Right hindlimb (tissue), 1 donor: Measurements from ENCODE around the gene NFIA.

Experiments used
- DNase-seq: peaks from one replicate; pipeline ENCODE4 v3.0.0-alpha.2; 2018

The NFIA gene

DNA sequence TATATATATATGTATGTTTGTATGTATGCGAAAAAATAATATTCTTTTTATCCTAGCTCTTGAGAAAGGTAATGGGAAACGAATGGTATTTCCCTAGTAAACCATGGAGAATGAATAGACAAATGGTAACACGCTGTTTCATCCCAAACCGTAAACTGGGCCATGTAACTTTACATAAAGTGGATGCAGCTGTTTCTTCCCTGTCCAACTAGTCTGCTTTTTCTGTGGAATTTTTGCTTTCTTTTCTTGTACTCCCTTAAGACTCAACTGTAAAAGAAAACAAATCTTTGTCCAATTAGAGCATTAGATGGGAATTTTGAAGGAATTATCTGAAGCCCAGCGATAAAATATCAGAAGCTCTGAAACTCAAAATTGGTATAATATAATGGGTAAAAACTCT lies 198.1 kb downstream of the NFIA start:
- DNase-seq, result no peak

DNA sequence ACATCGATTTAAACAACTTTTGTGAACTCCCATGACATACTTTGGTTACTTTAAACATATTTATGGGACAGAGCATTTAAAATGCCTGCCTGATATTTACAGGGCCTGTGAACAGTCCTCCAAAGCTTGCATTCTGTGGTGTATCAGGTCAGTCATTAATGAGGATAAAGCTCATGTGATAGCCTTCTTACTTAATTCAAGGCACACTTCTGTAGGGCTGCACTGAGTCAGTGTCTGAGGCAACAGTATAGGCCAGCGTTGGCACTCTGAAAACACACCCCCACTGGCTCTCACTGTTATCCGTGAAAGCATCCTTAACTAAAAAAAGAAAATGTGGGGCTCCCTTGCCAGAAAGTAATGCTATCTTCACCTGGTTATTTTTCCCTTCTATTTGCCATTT lies 200.0 kb downstream of the NFIA start:
- no peak for DNase-seq

DNA sequence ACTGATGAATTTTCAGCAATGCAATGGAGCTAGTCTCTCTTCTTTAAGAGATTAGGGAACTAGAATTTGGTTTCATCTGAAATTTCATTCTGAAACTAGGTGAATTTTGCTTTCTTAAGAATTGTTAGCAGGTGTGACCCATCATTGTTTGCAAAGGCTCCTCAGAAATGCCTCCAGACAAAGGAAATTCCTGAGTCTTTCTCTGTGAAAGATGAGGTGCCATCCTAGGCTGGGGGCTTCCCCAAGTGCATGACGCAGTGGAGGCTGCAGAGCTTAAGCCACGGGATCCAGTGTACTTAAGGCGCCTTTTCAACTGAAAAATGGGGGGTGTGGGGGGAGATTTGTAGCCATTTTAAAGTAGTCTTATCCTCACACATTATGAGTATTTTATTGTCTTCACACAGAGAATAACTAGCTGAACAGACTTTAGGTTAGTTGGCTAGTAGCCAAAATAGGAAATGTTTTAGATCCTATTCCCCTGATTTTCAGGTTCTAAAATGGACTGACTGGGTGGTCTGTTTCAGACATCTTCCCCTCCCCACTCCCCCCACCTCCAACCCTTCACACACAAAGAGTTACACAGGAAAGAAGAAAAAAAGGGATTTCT lies 202.0 kb downstream of the NFIA start:
- no peak for DNase-seq

DNA sequence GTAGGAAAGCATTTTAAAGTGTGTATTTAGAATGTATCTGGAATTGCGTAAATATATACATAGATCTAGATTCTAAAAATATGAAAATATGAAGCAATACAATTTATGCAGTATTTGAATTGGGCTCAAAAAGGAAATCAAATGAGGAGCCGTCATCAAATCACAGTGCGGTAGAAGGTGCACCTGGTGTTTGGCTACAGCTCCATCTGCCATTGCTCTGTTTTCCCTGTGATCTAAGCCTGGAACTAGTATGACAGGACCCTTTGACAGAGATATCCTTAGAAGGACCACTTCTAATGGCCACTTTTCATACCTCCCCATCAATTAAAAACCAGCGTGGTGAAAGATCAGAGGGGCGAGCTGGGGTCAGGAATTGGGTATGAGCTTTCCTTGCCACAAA lies 202.6 kb downstream of the NFIA start:
- DNase-seq, result no peak

DNA sequence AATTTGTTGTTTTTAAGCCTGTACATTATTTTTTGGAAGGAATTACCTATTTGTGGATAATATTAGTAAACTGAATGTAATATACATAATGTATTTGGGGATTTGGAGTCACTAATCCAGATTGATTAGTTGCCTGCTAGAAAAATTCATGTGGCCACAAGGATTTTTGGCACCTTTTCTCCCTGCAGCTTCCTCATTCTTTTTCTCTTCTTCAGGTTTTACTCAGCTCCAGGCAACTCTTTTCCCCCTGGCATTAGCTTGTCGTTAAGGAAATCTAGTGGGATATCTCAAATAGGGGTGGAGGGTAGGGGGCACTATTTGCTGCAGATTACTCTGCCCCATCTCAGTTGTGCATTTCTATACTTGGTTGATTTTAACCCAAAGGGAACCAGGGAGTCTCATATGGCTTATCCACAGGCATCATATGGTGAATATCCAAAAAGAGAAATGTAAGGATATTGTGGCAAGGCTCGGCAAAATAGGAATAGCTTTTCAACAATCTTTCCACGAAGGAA lies 203.1 kb downstream of the NFIA start:
- no peak for DNase-seq

DNA sequence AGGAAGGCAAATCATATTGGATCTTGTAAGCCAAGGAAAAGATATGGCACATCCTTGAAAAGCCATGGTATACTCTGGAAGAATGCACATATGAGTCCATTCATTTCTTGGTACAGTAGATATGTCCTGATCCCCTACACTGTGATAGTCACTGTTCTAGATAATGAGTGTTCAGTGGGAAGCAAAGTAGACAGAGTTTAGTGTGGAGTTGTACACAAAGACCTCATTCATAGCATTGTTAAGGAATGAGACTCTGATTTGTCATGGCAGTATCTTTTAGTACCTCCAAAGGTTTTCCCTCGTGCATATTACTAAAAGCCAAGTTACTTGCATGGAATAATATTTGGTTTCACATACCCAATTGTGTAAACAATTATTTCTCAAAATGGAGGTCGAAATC lies 204.7 kb downstream of the NFIA start:
- no peak for DNase-seq

DNA sequence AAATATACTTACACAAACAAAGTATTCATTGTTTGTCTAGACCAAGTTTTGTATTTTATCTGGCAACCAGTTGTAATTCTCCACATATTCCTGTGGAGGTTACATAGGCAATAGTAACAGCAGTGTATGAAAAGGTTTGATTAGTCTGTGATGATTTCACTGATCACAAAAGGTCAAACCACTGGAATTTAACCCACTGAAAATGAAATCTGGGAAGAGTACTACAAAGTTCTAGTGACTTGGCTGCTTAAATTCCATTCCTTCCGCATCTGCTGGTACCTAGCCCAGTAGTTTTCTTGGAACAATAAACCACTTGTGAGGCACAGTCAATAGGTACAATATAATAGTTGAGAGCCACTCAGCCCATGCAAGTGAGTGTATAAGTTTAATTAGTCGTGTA lies 205.4 kb downstream of the NFIA start:
- no peak for DNase-seq

DNA sequence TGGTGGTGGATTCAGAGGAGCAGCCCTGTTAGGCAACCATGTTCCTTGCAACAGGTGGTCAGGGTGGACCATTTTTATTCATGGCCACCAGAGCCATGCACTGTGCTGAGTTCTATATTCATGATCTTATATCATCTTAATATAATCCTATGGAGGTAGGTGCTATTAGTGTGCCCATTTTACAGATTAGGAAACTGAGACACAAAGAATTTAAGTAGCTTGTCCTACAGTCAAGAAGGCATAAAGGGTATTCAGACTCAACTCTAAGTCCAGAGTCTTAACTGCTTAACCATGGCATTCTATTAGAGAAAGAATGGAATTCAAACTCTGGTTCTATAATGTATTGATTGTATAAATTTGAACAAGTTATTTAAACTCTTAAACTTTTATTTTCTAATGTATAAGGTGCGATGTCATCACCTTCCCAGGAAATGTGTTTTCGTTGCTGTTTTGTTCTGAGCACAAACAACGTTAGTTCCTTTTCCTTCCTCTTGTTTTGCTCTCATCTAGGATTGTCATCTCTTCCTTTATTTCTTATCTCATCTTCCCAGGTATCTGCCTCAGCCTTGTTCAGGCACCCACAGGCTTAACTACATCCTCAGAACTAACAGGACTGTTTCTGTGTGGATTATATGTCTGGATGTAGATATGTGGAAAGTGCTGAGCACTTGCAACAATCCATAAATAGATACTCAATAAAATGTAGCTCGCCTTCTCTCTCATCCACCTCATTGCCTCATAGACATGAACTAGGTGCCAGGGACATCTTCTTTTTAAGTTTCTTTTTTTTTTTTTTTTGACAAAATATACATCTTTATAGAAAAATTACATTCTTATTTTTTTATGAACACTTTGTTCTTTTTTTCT lies 207.1 kb downstream of the NFIA start:
- DNase-seq, result no peak

DNA sequence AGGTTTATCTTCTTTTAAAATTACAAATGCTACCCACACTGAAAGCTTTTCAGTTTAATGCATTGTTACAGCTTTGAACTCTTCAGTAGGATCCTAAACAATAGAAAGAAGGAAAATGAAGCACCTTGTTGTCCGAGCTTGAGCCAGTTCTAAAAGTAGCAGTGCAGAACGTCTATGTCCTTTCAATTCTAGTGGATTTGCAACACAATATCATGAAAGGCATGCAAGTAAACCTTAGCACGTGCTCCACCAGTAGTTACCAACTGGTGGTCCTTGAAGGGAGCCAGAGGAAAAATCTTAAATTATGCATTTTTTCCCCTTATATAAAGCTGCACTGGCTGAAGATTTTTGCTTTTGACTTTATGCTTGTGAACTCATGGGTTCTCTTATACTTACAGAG lies 208.2 kb downstream of the NFIA start:
- DNase-seq, result no peak

DNA sequence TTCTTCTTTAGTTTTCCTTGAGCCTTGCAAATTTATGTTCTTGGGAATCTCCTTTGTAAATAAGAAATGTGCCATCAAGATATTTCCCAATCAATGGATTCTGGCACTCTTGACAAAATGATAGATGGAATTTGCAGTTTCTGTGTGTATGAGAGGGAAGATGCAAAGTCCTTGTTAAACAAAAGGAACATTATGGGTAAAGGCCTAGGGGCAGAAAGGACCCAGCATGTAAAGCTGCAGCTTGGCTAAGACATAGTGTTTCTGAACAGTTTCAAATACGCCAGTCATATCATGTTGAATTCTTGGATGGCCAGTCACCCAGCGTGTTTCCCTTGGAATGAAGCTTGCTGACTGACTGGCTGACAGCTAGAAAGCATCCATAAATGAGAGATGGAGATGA lies 210.8 kb downstream of the NFIA start:
- no peak for DNase-seq

DNA sequence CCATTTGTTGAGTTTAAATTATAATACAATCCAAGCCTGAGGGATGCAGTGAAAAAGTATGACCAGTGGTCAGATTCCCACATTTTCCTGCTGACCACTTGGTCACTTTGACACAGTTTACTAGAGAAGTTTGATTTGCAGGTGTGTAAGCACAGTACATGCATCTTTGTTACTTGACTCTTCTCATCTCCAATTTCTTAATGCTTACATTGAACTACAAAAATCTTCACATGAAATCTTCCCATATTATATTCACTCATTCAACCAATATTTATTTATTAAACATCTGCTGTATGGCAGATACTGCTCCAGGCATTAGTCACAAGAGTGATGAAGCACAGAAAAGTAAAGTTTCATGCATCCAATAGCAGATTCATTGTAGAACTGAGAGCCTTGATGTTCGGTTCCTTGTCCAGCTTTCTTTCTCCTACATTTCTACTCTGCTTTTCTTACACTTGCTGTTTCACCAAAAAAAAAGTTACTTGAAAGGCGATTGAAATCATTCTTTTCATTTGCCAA lies 211.7 kb downstream of the NFIA start:
- DNase-seq, result no peak

DNA sequence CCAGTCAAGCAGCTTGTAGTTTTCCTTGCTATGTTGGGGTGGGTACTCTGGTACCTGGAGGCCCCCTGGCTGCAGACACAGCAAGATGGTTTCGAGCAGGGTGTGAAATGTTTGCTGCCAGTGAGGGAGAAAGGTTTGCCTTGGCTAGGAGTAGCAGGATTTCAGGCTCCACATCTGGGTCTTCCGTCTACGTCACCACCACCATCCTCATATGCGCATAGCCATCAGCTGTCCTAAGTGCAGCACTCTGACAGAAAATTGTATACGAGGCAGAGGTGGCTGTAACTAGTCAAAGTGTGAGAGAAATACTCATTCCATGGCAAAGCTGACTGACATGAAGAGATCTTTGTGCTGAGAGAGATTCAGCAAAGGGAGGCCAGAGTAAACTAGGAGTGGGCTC lies 212.6 kb downstream of the NFIA start:
- no peak for DNase-seq

DNA sequence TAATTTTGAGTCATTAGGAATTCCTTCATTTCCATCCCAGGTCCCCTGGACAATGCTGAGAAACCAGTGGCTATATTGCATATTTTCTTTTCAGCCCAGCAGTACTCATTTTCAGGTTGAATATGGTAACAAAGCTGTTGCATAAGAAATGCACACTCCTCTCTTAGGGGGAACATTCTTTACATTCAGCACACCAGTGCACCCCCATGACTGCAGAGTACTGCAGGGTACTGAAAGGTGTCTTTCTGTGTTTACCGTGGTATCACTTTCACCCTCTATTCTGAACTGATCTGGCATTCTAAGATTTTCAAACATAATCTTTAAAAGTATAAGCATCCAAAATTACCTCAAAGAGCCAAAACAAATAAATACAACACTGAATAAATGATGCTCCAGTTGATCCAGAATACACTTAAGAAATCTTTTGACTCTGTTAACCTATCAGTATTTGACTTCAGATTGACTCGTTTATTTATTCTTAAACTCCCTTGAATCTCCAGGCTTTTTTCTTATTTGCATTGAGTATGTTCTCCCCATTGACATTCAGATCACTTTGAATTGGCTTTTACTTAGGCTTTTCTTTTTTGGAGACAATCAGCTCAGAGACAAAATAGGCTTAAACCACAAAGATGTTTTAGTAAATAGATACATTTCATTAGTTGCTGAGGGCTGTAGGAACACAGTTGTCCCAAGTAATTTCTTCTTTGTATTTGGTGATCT lies 213.6 kb downstream of the NFIA start:
- no peak for DNase-seq

DNA sequence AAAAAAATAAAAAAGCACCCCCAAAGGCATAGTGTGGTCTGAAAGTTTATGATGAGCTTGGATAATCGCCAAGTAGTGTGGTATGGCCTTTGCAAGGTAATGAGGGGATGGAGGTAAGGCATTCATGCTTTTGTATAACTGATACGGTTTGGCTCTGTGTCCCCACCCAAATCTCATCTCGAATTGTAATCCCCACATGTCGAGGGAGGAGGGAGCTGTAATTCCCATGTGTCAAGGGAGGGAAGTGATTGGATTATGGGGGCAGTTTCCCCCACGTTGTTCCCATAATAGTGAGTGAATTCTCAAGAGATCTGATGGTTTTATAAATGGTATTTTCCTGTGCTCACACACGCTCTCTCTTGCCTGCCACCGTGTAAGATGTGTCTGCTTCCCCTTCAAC lies 215.5 kb downstream of the NFIA start:
- no peak for DNase-seq

DNA sequence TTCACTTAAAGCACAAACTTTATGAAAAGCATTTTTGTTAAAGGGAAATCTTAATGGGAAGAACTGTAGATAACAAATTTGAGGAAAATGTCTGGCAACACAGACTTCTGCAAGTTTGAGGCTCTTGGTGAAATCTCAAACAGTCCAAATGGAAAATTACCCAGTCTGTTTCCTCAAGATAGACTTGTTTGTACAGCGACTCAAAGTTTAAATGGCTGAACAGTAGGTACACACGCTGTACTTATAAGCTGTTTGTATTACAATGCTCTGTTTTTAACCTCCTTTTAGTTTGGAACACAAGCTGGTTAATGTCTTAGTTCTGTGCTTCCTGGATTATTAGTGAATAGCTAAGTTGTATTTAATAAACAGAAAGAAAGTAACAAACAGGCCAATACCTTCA lies 217.1 kb downstream of the NFIA start:
- no peak for DNase-seq

DNA sequence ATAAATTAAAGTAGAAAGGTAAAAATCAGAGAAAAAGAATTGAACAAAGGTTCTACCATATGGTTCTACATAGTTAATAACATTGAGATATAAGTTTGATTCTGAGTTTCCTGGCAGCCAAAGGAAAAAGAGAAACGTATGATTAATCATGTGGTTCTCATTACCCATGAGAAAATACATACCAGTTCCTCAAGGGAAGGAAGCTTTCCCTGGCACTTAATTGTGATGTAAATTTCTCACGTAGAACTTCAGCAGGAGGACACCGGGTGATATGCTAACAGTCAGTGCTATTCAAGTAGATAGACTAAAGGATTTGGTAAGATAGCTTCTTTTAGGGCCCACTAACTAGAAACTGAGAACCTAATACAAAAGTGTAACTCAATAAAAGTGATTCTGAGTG lies 218.5 kb downstream of the NFIA start:
- no peak for DNase-seq

DNA sequence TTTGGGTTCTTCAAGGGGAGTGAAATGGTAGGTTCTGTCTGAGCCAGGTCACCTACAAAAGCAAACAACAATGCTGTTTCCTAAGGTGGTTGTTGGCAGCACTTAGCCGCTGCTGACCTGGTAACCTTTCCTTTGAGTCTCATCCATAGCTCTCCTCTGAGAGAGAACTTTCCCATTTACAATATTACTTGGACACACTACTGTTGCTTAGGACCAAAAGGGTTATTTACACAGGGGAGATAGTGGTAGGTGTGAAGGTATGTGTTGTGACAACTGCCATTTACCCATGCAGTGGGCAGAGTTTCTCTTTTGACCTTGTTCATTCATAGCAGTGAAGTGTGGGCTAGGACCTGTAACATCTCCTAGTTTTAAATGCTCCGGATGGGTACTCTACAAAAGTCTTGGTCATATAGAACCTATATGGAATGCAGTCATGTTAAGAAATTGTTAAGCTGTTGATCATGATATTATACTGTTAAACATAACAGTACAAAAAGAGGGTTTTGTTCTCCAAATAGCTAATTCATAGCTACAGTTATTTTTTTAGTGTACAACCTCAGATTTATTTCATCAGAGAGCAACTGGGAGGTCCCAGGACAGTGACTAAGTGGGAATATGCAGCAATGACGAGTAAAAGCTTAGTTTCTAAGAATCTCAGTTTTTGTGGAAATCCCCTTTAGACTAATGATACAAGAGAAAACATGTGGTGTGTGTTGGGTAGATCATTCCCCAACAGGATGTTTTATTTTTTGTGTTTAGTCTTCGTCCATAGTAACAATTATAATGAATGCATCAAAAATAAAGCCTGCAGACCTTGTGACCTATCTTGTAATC lies 219.7 kb downstream of the NFIA start:
- peak; percentile 50 for DNase-seq

DNA sequence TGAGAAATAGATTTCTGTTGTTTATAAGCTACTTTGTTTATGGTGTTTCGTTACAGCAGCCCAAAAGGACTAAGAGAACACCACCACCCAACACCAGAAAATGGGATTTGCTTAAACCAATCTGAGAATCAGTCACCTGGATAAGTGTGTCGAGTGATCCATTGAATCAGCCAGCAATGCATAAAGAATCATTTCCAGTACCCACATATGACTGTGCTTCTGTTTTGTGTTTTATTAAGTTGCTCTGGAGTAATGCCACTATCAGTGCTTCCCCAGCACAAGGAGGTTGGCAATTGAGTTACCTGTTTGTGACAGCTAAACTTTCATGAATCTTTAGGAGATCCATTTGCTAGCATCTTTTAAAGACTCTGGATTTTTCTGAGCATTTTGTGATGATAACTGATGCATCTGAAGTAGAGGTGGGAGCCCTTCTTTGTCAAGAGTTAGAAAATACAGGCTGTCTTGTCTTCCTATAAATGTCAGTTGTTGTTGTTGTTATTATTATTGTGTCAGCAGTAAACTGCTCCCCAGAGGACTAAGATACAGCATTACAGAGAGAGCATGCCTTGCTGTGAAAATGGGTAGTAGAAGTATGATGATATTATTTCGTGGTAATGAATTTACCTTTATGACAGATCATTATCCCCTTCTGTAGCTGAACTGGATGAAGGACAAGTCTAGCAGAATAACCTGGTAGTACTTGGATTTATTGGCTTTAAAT lies 225.2 kb downstream of the NFIA start:
- no peak for DNase-seq

DNA sequence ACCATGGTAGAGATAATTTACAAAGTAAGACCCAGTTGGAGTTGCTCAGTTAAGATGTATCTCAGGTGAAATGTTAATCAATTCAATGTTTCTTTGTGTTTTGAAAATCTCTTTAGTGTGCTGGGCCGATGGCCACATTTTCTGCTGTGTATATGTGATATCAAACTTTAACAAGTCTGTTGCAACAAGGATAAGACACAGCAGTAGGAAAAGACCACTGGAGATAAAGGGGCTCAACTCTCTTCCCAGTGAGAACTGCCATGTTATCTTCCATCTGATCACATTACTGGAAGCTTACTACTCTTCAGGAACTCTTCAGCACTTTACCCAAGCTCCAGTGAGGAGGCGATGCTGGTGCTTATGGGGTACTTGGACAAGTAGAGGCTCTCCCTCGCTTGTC lies 227.7 kb downstream of the NFIA start:
- DNase-seq, result no peak

DNA sequence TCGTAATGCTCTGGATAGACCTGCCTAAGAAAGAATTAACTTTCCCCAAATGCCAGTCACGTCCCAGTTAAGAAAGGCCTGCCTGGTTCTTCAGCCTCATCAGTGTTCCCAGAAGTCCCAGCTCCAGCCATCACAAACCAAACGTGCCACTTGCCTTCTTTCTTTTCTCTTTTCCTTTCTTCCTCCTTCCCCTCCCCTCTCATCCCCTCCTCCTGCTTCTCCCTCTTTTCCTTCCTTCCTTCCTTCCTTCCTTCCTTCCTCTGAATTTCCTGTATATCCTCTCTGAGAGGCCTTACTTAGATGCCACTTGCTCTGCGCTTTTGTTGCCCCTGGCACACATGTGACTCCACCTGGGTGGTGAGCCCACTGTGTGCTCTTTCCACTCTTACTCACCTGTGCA lies 228.2 kb downstream of the NFIA start:
- DNase-seq, result no peak

DNA sequence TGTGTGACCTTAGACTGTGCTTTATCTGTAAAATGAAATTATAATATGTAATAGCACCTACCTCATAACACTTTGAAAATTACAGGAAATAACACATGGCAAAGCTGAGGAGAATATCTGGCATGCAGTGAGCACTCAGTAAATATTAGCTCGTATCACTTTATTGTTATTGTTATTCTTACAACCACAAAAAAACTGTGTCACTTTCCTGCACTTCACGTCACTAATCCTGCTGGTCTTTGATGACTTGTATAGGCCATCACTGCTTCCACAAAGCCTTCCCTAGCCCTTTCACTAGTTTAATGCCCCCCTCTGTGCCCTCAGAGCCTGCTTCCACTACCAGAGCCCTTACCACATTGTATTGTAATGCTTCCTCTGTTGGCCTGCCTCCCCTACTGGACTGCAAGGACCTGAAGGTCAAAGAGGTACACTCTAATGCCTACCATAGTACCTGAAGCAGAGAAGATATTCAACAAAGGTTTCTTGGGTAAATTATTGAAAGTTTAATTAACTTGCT lies 231.6 kb downstream of the NFIA start:
- DNase-seq, result no peak

DNA sequence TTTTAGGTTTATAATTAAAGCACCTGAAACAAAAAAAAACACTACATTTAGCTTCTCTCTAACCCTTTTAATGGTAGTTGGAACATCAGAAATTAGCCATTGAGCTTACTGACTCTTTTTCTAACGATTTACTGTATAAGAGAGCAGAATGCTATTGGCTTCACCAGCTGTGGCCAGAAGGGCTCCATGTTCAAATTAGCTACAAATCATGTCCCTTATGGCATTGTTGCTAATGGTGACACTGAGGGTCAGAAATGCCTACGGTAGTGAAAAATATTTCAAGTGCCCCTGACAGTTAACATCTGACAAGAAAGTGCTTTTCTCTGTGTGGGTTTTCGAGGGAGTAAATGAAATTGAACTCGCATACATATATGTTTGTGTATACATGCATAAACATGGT lies 232.7 kb downstream of the NFIA start:
- DNase-seq, result no peak
